ENCODE measurements around the gene LRMDA. TPM values are rescaled to one million over a fixed set of nuclear protein-coding genes. Genes with fewer than 3 reads are reported as not detected.
A peak's percentile ranks its signal among the peaks of the same experiment; 100 is the strongest.

Gene LRMDA
- total and polyA plus RNA-seq, 2 of the 4 experiments (the other 2 are of a cell fraction) = 0.07 TPM; not detected in 1

GRCh38 chr10:76209135-76209534 is 777.7 kb downstream of the LRMDA start:
- ATAC-seq (ENCODE audit: low read depth) = peak; percentile 92
- Histone ChIP-seq H4K20me1 (ENCODE audit: insufficient read depth, low read length) (no peaks in the 10 kb centered on the region), H3K4me3 (ENCODE audit: insufficient read depth, low read depth, low read length) (no peak overlapping the region), H3K79me1 (ENCODE audit: low read depth in 1 of 2, low read length in 2 of 2) (no peaks in the 10 kb centered on the region), H3K14ac (replicated peaks; ENCODE audit: low read depth, low read length) (no peak overlapping the region), H2BK20ac (ENCODE audit: low read depth, low read length) (no peak overlapping the region), H2AFZ (replicated peaks; ENCODE audit: low read length, poor library complexity) (no peak overlapping the region), H2BK15ac (ENCODE audit: low read depth, low read length) (no peak overlapping the region), H3K56ac (ENCODE audit: extremely low read depth, insufficient read depth, low read length) (no peak overlapping the region), H3K9me3 (ENCODE audit: control insufficient read depth, insufficient read depth, low read length) (no peaks in the 10 kb centered on the region), H3K27me3 (ENCODE audit: control insufficient read depth, insufficient read depth, low read length) (no peaks in the 10 kb centered on the region), H4K91ac (ENCODE audit: insufficient read depth, low read depth, low read length) (no peak overlapping the region), H2BK5ac (ENCODE audit: low read depth, low read length, poor library complexity, severe bottlenecking) (no peak overlapping the region), H3K4me2 (ENCODE audit: low read depth, low read length) (no peak overlapping the region), H3K9me1 (ENCODE audit: insufficient read depth, low read length) (no peaks in the 10 kb centered on the region), H2AK9ac (replicated peaks; ENCODE audit: low read depth, low read length, poor library complexity) (no peak overlapping the region), H3K4me1 (ENCODE audit: control insufficient read depth, insufficient read depth, low read length) (no peaks in the 10 kb centered on the region), H3K36me3 (ENCODE audit: control insufficient read depth, insufficient read depth, low read length) (no peaks in the 10 kb centered on the region), H3K9ac (ENCODE audit: low read depth, low read length) (no peak overlapping the region), H3K23ac (ENCODE audit: low read depth, low read length) (no peak overlapping the region), H2AK5ac (ENCODE audit: low read depth, low read length) (no peak overlapping the region; the same call in 1 of the 2 replicates), H4K8ac (ENCODE audit: low read depth in 2 of 2, low read length in 2 of 2) (no peak overlapping the region), H4K5ac (ENCODE audit: low read depth, low read length) (no peak overlapping the region), H2BK120ac (ENCODE audit: low read depth, low read length) (no peak overlapping the region), H3K27ac (ENCODE audit: insufficient read depth, low read length) (no peak overlapping the region), H3K18ac (ENCODE audit: low read depth, low read length) (no peak overlapping the region), H3K4ac (ENCODE audit: low read depth, low read length) (no peak overlapping the region)
- TF ChIP-seq NFE2L2 (IDR thresholded peaks at IDR 0.05; ENCODE audit: low read depth, low read length) (0 out of 2 replicates have a peak, but pooled peaks have one; percentile 12), RFX5 (IDR thresholded peaks at IDR 0.05; ENCODE audit: low read depth, low read length) (peak; percentile 73), CHD1 (IDR thresholded peaks at IDR 0.05; ENCODE audit: low read depth, low read length) (no peak)
- dilution Hi-C loops (cut with HindIII; ENCODE audit: low sequenced_read_pairs, unreplicated experiment) (no loop called here), intact Hi-C loops (cut with micrococcal nuclease) (no loop called here), in situ Hi-C loops (cut with MboI; ENCODE audit: low sequenced_read_pairs) (no loop called here)
- BruUV-seq (replicated peaks) = no TSS peak
- peak; percentile 56 for DNase-seq
- no CpG with 5 or more reads among the region's 5 CpGs for WGBS, 2 experiments (ENCODE audit: extremely low coverage in 2 of 2, insufficient read length in 1 of 2)
- CTCF ChIA-PET = no interaction called here
- POLR2A ChIA-PET (ENCODE audit: unreplicated experiment) = no interaction called here

Data from IMR-90 (cell line).